ENCODE measurements around the gene ASB9.

DNA sequence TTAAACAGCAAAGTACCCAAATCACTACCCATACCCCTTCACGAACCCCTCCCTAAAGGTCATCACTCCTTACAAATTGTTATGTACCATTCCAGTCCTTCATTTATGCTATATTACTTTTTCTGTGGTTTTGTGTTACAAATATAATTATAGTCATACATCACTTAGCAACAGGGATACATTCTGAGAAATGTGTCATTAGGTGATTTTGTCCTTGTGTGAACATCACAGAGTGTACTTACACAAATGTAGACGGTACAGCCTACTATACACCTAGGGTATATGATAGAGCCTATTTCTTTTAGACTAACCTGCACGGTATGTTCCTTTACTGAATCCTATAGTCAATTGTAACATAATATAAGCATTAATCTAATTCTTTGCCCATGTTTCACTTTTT, 61.9 kb downstream of the ASB9 start:
- TF ChIP-seq, protein P1, sequence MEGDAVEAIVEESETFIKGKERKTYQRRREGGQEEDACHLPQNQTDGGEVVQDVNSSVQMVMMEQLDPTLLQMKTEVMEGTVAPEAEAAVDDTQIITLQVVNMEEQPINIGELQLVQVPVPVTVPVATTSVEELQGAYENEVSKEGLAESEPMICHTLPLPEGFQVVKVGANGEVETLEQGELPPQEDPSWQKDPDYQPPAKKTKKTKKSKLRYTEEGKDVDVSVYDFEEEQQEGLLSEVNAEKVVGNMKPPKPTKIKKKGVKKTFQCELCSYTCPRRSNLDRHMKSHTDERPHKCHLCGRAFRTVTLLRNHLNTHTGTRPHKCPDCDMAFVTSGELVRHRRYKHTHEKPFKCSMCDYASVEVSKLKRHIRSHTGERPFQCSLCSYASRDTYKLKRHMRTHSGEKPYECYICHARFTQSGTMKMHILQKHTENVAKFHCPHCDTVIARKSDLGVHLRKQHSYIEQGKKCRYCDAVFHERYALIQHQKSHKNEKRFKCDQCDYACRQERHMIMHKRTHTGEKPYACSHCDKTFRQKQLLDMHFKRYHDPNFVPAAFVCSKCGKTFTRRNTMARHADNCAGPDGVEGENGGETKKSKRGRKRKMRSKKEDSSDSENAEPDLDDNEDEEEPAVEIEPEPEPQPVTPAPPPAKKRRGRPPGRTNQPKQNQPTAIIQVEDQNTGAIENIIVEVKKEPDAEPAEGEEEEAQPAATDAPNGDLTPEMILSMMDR (IDR thresholded peaks at IDR 0.05), result no peak
- TF ChIP-seq SIN3A (IDR thresholded peaks at IDR 0.05; ENCODE audit: borderline replicate concordance, insufficient read depth, low read depth, low read length), result no peak
